HG03175 (cell line): ENCODE results near the gene IZUMO4.

ENCODE experiments used
- ATAC-seq: cut with Tn5 transposase; IDR thresholded peaks from one replicate; pipeline ENCODE4 v1.9.1; 2021; ENCODE audit warnings: mild to moderate bottlenecking, moderate library complexity; ENCODE audit not compliant: unreplicated experiment

The IZUMO4 gene

GRCh38 chr19:2142173-2142829 lies 45.6 kb downstream of the IZUMO4 start:
- ATAC-seq = no peak

- ATAC-seq = no peak
These were observed 47.5 kb downstream of the IZUMO4 start for GRCh38 chr19:2144190-2144589.

GRCh38 chr19:2145831-2146241 lies 49.1 kb downstream of the IZUMO4 start:
- ATAC-seq = no peak

GRCh38 chr19:2148482-2149135 lies 51.9 kb downstream of the IZUMO4 start:
- ATAC-seq = no peak
